ENCODE measurements around the gene IPO5. TPM values are rescaled to one million over a fixed set of nuclear protein-coding genes. Genes with fewer than 3 reads are reported as not detected.

The IPO5 gene
- total and polyA plus RNA-seq, 2 experiments from 2014 or later: 55.5 to 119 TPM

DNA sequence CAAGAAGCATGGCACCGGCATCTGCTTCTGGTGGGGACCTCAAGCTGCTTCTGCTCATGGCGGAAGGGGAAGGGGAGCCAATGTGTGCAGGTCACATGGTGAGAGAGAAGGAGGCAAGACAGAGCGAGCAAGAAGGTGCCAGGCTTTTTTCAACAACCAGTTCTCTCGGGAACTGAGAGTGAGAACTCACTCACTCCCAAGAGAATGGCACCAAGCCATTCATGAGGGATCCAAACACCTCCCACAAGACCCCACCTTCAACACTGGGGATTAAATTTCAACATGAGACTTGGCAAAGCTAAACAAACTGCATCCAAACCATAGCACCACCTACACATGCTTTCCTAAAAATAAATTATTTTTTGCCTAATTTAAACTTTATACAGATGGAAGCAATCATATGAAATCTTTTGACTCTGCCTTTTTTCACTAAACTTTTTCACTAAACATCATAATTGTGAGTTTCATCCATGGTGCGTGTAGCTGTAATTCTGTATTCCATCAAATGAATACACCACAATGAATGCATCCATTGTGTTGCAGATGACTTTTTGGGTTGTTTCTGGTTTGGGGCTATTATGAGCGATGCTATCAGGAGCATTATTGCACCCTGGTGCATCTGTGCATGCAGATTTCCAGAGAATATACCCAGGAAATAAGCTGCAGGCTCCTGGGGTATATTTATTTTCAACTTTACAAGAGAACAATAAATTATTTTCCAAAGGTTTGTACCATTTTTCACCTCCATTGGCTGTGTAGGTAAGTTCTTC, 14.6 kb upstream of the IPO5 start:
- no peaks in the 10 kb centered on the region for H3K36me3 ChIP-seq
- H3K9me3 ChIP-seq (ENCODE audit: low read depth): no peaks in the 10 kb centered on the region
- no peaks in the 10 kb centered on the region for H3K4me1 ChIP-seq (ENCODE audit: low read depth)
- no peak overlapping the region for H3K27ac ChIP-seq
- no peaks in the 10 kb centered on the region for H3K27me3 ChIP-seq
- DNase-seq (ENCODE audit: low read depth in 1 of 2, low spot score in 1 of 2): peak in 1 of 2 donors; percentile 47
- no peak for TF ChIP-seq CTCF (IDR thresholded peaks at IDR 0.05; ENCODE audit: low read depth, low read length)
- H3K4me3 ChIP-seq: no peak overlapping the region

- TF ChIP-seq CTCF (IDR thresholded peaks at IDR 0.05; ENCODE audit: low read depth, low read length): no peak
- peak in 1 of 2 donors; percentile 59 for DNase-seq (ENCODE audit: low read depth in 1 of 2, low spot score in 1 of 2)
- Histone ChIP-seq H3K27ac (no peak overlapping the region), H3K4me1 (ENCODE audit: low read depth) (no peaks in the 10 kb centered on the region), H3K4me3 (no peak overlapping the region), H3K9me3 (ENCODE audit: low read depth) (no peaks in the 10 kb centered on the region), H3K36me3 (no peaks in the 10 kb centered on the region), H3K27me3 (no peaks in the 10 kb centered on the region)
Measured at GRCh38 chr13:97944396-97945029, 9.0 kb upstream of the IPO5 start.

- Histone ChIP-seq H3K9me3 (ENCODE audit: low read depth) (no peaks in the 10 kb centered on the region), H3K27me3 (no peaks in the 10 kb centered on the region), H3K4me1 (ENCODE audit: low read depth) (no peaks in the 10 kb centered on the region), H3K4me3 (no peak overlapping the region), H3K27ac (no peak overlapping the region), H3K36me3 (no peaks in the 10 kb centered on the region)
- no peak for TF ChIP-seq CTCF (IDR thresholded peaks at IDR 0.05; ENCODE audit: low read depth, low read length)
- no peak for DNase-seq (ENCODE audit: low read depth in 1 of 2, low spot score in 1 of 2)
Measured at GRCh38 chr13:97945342-97945741, 8.1 kb upstream of the IPO5 start.

GRCh38 chr13:97945792-97946419, 7.6 kb upstream of the IPO5 start:
- no peak overlapping the region for H3K27ac ChIP-seq
- no peak for DNase-seq (ENCODE audit: low read depth in 1 of 2, low spot score in 1 of 2)
- no peak for TF ChIP-seq CTCF (IDR thresholded peaks at IDR 0.05; ENCODE audit: low read depth, low read length)

DNA sequence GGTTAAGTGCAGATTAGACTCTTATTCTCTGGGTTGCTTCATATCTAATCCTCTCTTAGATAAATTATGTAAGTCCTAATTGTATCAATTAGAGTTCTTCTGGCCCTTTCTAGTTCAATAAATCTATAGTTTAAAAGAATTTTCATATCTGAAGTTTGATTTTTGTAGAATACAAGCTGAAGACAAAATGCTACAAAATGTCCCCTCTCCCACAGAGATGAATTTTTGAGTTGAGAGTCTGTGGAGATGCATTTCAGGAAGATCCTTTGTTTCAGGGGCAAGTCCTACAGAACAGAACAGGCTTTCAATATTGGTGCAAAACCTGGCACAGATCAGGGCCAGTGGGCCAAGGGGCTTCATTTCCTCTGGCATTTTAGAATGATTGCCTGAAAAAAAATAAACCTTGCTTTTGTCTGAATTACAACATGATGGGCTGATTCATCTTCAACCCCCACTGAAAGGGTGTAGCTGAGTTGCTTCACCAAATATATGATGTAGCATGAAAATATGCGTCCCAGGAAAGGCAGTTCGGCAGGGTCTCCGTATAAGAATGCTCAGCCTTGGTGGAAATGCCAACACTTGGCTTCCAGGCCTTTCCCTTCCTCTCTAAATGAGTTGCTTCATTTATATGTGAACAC, 6.4 kb upstream of the IPO5 start:
- Histone ChIP-seq H3K4me3 (no peak overlapping the region), H3K27me3 (no peaks in the 10 kb centered on the region), H3K9me3 (ENCODE audit: low read depth) (no peaks in the 10 kb centered on the region), H3K27ac (no peak overlapping the region), H3K4me1 (ENCODE audit: low read depth) (no peaks in the 10 kb centered on the region), H3K36me3 (no peaks in the 10 kb centered on the region)
- TF ChIP-seq CTCF (IDR thresholded peaks at IDR 0.05; ENCODE audit: low read depth, low read length): no peak
- peak in 1 of 2 donors; percentile 92 for DNase-seq (ENCODE audit: low read depth in 1 of 2, low spot score in 1 of 2)

More at GRCh38 chr13:97945792-97946419, 7.6 kb upstream of the IPO5 start:
- Histone ChIP-seq H3K9me3 (ENCODE audit: low read depth) (no peaks in the 10 kb centered on the region), H3K4me3 (no peak overlapping the region), H3K27me3 (no peaks in the 10 kb centered on the region), H3K36me3 (no peaks in the 10 kb centered on the region), H3K4me1 (ENCODE audit: low read depth) (no peaks in the 10 kb centered on the region)

Measured in cardiac muscle cell (in vitro differentiated cells and primary cell).